GM23338 (cell line): Measurements from ENCODE around the gene EVC. TPM values are rescaled to one million over a fixed set of nuclear protein-coding genes. Genes with fewer than 3 reads are reported as not detected.

Experiments used
- ATAC-seq: fragments of 200-7000 bp; cut with Tn5 transposase; 3 replicates; pipeline ENCODE4 v1.9.1; 2020
- DNase-seq: peaks from one replicate; pipeline ENCODE4 v3.0.0-alpha.2; 2015; ENCODE audit warnings: low spot score
- H2AFZ ChIP-seq: fragments of 200-600 bp; sonication (generic); 2 replicates; pipeline ENCODE4 v1.8.0; 2016; ENCODE audit warnings: antibody characterized with exemption, mild to moderate bottlenecking, moderate library complexity
- H3F3A ChIP-seq: fragments of 200-600 bp; sonication (generic); replicated peaks from 2 replicates; pipeline ENCODE4 v1.8.0; 2017; ENCODE audit warnings: antibody characterized with exemption, mixed run types, low read depth
- H3K27ac ChIP-seq: fragments of 200-600 bp; sonication (generic); 2 replicates; pipeline ENCODE4 v1.6.1; 2016; ENCODE audit warnings: low read depth
- H3K27me3 ChIP-seq: fragments of 200-600 bp; sonication (generic); 2 replicates; pipeline ENCODE4 v1.8.0; 2016; ENCODE audit warnings: mild to moderate bottlenecking, mixed run types, moderate library complexity; ENCODE audit not compliant: insufficient read depth
- H3K36me3 ChIP-seq: fragments of 200-600 bp; sonication (generic); 2 replicates; pipeline ENCODE4 v1.8.0; 2016; ENCODE audit warnings: mild to moderate bottlenecking; ENCODE audit not compliant: insufficient read depth
- H3K4me1 ChIP-seq: fragments of 200-600 bp; sonication (generic); 2 replicates; pipeline ENCODE4 v1.8.0; 2016; ENCODE audit warnings: mild to moderate bottlenecking, moderate library complexity; ENCODE audit not compliant: insufficient read depth
- H3K4me2 ChIP-seq: fragments of 200-600 bp; sonication (generic); 2 replicates; pipeline ENCODE4 v1.7.1; 2017; ENCODE audit warnings: mixed run types
- H3K4me3 ChIP-seq: fragments of 200-600 bp; sonication (generic); 2 replicates; pipeline ENCODE4 v1.6.1; 2016; ENCODE audit warnings: mixed run types
- H3K79me2 ChIP-seq: fragments of 200-600 bp; sonication (generic); replicated peaks from 2 replicates; pipeline ENCODE4 v1.8.0; 2017; ENCODE audit warnings: mild to moderate bottlenecking; ENCODE audit not compliant: insufficient read depth
- H3K9me2 ChIP-seq: fragments of 200-600 bp; sonication (generic); 2 replicates; pipeline ENCODE4 v1.8.0; 2017; ENCODE audit not compliant: insufficient read depth
- H4K20me1 ChIP-seq: fragments of 200-600 bp; sonication (generic); replicated peaks from 2 replicates; pipeline ENCODE4 v1.8.0; 2017; ENCODE audit warnings: mild to moderate bottlenecking; ENCODE audit not compliant: insufficient read depth
- H3K27ac Mint-ChIP-seq: 2 replicates; pipeline ENCODE4 v1.8.0; 2020; ENCODE audit warnings: inconsistent platforms, mild to moderate bottlenecking, moderate library complexity, mixed read lengths
- H3K27me3 Mint-ChIP-seq: 3 replicates; pipeline ENCODE4 v1.8.0; 2022; ENCODE audit warnings: low read depth, mild to moderate bottlenecking, moderate library complexity, mixed read lengths, inconsistent platforms; ENCODE audit not compliant: insufficient read depth, poor library complexity
- H3K36me3 Mint-ChIP-seq: 3 replicates; pipeline ENCODE4 v1.8.0; 2021; ENCODE audit warnings: low read depth, mild to moderate bottlenecking, inconsistent platforms, moderate library complexity, mixed read lengths
- H3K4me1 Mint-ChIP-seq: 3 replicates; pipeline ENCODE4 v1.8.0; 2020; ENCODE audit warnings: mild to moderate bottlenecking, inconsistent platforms, mixed read lengths
- H3K4me3 Mint-ChIP-seq: 3 replicates; pipeline ENCODE4 v1.8.0; 2021; ENCODE audit warnings: moderate library complexity, mild to moderate bottlenecking, inconsistent platforms, mixed read lengths
- H3K9me3 Mint-ChIP-seq: 3 replicates; pipeline ENCODE4 v1.8.0; 2020; ENCODE audit warnings: moderate library complexity, mild to moderate bottlenecking, inconsistent platforms, mixed read lengths
- CREB1 ChIP-seq: fragments of 250-450 bp; sonication (Bioruptor Pico); IDR thresholded peaks from 2 replicates; pipeline ENCODE4 v1.5.0; 2020; ENCODE audit warnings: low read depth, mild to moderate bottlenecking, moderate library complexity
- CTCF ChIP-seq, 2 experiments: fragments of 200-600 bp in 1 of 2; sonication (generic) in 1 of 2; conservative IDR thresholded peaks; 2 replicates each; pipeline versions ENCODE4 v1.5.1 to v1.6.1; 2016 to 2017; ENCODE audit warnings: antibody characterized with exemption in 2 of 2, low read depth in 2 of 2, mild to moderate bottlenecking in 2 of 2, moderate library complexity in 1 of 2
- ETS1 ChIP-seq: IDR thresholded peaks from 2 replicates; pipeline ENCODE4 v1.6.1; 2016; ENCODE audit warnings: antibody characterized with exemption
- EZH2 ChIP-seq: fragments of 200-600 bp; sonication (generic); IDR thresholded peaks from one replicate; pipeline ENCODE4 v1.8.0; 2017; ENCODE audit warnings: antibody characterized with exemption, mild to moderate bottlenecking, low read depth; ENCODE audit not compliant: unreplicated experiment
- EZH2phosphoT487 ChIP-seq: fragments of 200-600 bp; sonication (generic); IDR thresholded peaks from one replicate; pipeline ENCODE4 v1.8.1; 2018; ENCODE audit warnings: antibody characterized with exemption; ENCODE audit not compliant: unreplicated experiment
- JUNB ChIP-seq: IDR thresholded peaks from one replicate; pipeline ENCODE4 v1.6.1; 2016; ENCODE audit warnings: antibody characterized with exemption; ENCODE audit not compliant: unreplicated experiment
- NANOG ChIP-seq: IDR thresholded peaks from 2 replicates; pipeline ENCODE4 v1.6.1; 2016; ENCODE audit warnings: antibody characterized with exemption, borderline replicate concordance
- POLR2AphosphoS5 ChIP-seq: IDR thresholded peaks from 2 replicates; pipeline ENCODE4 v1.6.1; 2016; ENCODE audit warnings: antibody characterized with exemption, low read depth
- STAT1 ChIP-seq: IDR thresholded peaks from one replicate; pipeline ENCODE4 v1.6.1; 2016; ENCODE audit warnings: antibody characterized with exemption; ENCODE audit not compliant: unreplicated experiment
- ZNF114 ChIP-seq: fragments of 250-450 bp; sonication (Bioruptor Pico); IDR thresholded peaks from 2 replicates; pipeline ENCODE4 v1.5.0; 2020; ENCODE audit warnings: mild to moderate bottlenecking, moderate library complexity
- ZNF462 ChIP-seq: fragments of 250-450 bp; sonication (Bioruptor Pico); IDR thresholded peaks from 2 replicates; pipeline ENCODE4 v1.5.0; 2020; ENCODE audit warnings: mild to moderate bottlenecking, moderate library complexity
- polyA plus RNA-seq: library from polyadenylated mRNA; unstranded; fragments of >200 nt; fragmentation: Nextera tagmentation; extraction: Ambion mirVana; gene quantifications from 2 replicates; pipeline ENCODE4 v1.2.1, GENCODE V29; 2016
- total RNA-seq: library from RNA; depleted of rRNA; stranded (reverse); fragments of >200 nt; shearing (Covaris generic); gene quantifications from 2 replicates; pipeline ENCODE4 v1.2.3, GENCODE V29; 2014

EVC gene
- total and polyA plus RNA-seq, 2 experiments from 2014 or later, result 1.7 to 12.8 TPM

GRCh38 chr4:5825321-5826041 is 114.5 kb downstream of the EVC start:
- peaks cover 10% of the 10 kb centered on the region for H3K27me3 Mint-ChIP-seq
- H3K9me3 Mint-ChIP-seq, result no peaks in the 10 kb centered on the region
- Histone ChIP-seq H4K20me1 (peaks cover 22% of the 10 kb centered on the region), H3K4me1 (no peaks in the 10 kb centered on the region), H3K4me2 (no peak overlapping the region), H3F3A (peaks cover 8% of the 10 kb centered on the region; the same call in 1 of the 2 replicates), H3K27ac (no peak overlapping the region), H2AFZ (no peak overlapping the region), H3K79me2 (no peaks in the 10 kb centered on the region), H3K36me3 (peaks cover 8% of the 10 kb centered on the region), H3K27me3 (no peaks in the 10 kb centered on the region), H3K9me2 (no peaks in the 10 kb centered on the region), H3K4me3 (no peak overlapping the region)
- no peak for ATAC-seq
- H3K36me3 Mint-ChIP-seq, result peaks cover 78% of the 10 kb centered on the region
- H3K4me1 Mint-ChIP-seq, result peaks cover 6% of the 10 kb centered on the region; the same call in 1 of the 3 replicates
- no peak overlapping the region for H3K4me3 Mint-ChIP-seq
- no peak for DNase-seq
- no peak overlapping the region for H3K27ac Mint-ChIP-seq
- TF ChIP-seq CTCF (conservative IDR thresholded peaks at IDR 0.05; ENCODE audit: low read depth in 2 of 2) (no peak), EZH2 (no peak), CREB1 (CRISPR knock-in tag) (no peak), POLR2AphosphoS5 (no peak), JUNB (no peak), STAT1 (no peak), ZNF462 (CRISPR knock-in tag) (no peak), NANOG (no peak), ETS1 (no peak), EZH2phosphoT487 (no peak), ZNF114 (no peak)
